HepG2 (cell line): ENCODE data around the gene TOP2A. TPM values are rescaled to one million over a fixed set of nuclear protein-coding genes. Genes with fewer than 3 reads are reported as not detected.

Experiments
- BRF2 ChIP-seq: sonication (generic); formaldehyde crosslinking; IDR thresholded peaks from 2 replicates; pipeline ENCODE4 v1.8.1; 2022; ENCODE audit warnings: mild to moderate bottlenecking, missing genetic modification reagents
- FOXK1 ChIP-seq: sonication (generic); formaldehyde crosslinking; IDR thresholded peaks from 2 replicates; pipeline ENCODE4 v1.4.0; 2020; ENCODE audit warnings: low read depth, missing genetic modification reagents, borderline replicate concordance
- IRX3 ChIP-seq: sonication (generic); formaldehyde crosslinking; IDR thresholded peaks from 2 replicates; pipeline ENCODE4 v1.8.1; 2023; ENCODE audit warnings: mild to moderate bottlenecking, low read depth, missing genetic modification reagents, borderline replicate concordance
- KDM5B ChIP-seq: sonication (generic); formaldehyde crosslinking; IDR thresholded peaks from 2 replicates; pipeline ENCODE4 v1.4.0; 2020; ENCODE audit warnings: missing genetic modification reagents, mild to moderate bottlenecking, borderline replicate concordance
- PAX8 ChIP-seq: sonication (generic); formaldehyde crosslinking; IDR thresholded peaks from 2 replicates; pipeline ENCODE4 v1.8.0; 2022; ENCODE audit warnings: mild to moderate bottlenecking, missing genetic modification reagents, borderline replicate concordance
- RARG ChIP-seq: sonication (generic); formaldehyde crosslinking; IDR thresholded peaks from 2 replicates; pipeline ENCODE4 v1.4.0; 2020; ENCODE audit warnings: low read depth, mild to moderate bottlenecking, missing genetic modification reagents
- SALL2 ChIP-seq: sonication (generic); formaldehyde crosslinking; IDR thresholded peaks from 2 replicates; pipeline ENCODE4 v1.8.1; 2023; ENCODE audit warnings: mild to moderate bottlenecking, missing genetic modification reagents, inconsistent platforms
- SMAD3 ChIP-seq: sonication (generic); formaldehyde crosslinking; IDR thresholded peaks from 2 replicates; pipeline ENCODE4 v1.4.0; 2020; ENCODE audit warnings: missing genetic modification reagents
- TFE3 ChIP-seq: IDR thresholded peaks from 2 replicates; pipeline ENCODE4 v1.6.1; 2016
- ZNF207 ChIP-seq: fragments of 450-650 bp; IDR thresholded peaks from 2 replicates; pipeline ENCODE4 v1.6.1; 2016; ENCODE audit warnings: antibody characterized with exemption, borderline replicate concordance
- ZNF260 ChIP-seq: sonication (generic); formaldehyde crosslinking; IDR thresholded peaks from 2 replicates; pipeline ENCODE4 v1.4.0; 2020; ENCODE audit warnings: missing genetic modification reagents, low read depth, mild to moderate bottlenecking, borderline replicate concordance
- ZNF607 ChIP-seq: sonication (generic); formaldehyde crosslinking; IDR thresholded peaks from 2 replicates; pipeline ENCODE4 v1.5.1; 2020; ENCODE audit warnings: missing genetic modification reagents, mild to moderate bottlenecking, borderline replicate concordance
- polyA plus RNA-seq, 8 experiments: library from polyadenylated mRNA; depleted of rRNA in 3 of 8; stranded (reverse) in 7 of 8; unstranded in 1 of 8; fragments of >200 nt; fragmentation: Illumina TruSeq in 4 of 8; extraction: Trizol in 4 of 8; gene quantifications; 2 replicates each; pipeline versions ENCODE4 v1.2.1 to v1.2.3, GENCODE V29; 2011 to 2016; ENCODE audit warnings: low read depth in 4 of 8, missing spikeins in 1 of 8, mixed read lengths in 1 of 8; ENCODE audit not compliant: insufficient read depth in 1 of 8
- total RNA-seq, 5 experiments: library from RNA; depleted of rRNA; stranded (reverse); fragments of >200 nt; fragmentation: Illumina TruSeq; extraction: Trizol; gene quantifications; 2 replicates each; pipeline ENCODE4 v1.2.3, GENCODE V29; 2016; ENCODE audit warnings: low read depth in 1 of 5

The TOP2A gene
- total and polyA plus RNA-seq, 2 of the 13 experiments (the other 11 are each of a cell fraction or from before 2014, with no cell fraction given): 108 to 327 TPM

DNA sequence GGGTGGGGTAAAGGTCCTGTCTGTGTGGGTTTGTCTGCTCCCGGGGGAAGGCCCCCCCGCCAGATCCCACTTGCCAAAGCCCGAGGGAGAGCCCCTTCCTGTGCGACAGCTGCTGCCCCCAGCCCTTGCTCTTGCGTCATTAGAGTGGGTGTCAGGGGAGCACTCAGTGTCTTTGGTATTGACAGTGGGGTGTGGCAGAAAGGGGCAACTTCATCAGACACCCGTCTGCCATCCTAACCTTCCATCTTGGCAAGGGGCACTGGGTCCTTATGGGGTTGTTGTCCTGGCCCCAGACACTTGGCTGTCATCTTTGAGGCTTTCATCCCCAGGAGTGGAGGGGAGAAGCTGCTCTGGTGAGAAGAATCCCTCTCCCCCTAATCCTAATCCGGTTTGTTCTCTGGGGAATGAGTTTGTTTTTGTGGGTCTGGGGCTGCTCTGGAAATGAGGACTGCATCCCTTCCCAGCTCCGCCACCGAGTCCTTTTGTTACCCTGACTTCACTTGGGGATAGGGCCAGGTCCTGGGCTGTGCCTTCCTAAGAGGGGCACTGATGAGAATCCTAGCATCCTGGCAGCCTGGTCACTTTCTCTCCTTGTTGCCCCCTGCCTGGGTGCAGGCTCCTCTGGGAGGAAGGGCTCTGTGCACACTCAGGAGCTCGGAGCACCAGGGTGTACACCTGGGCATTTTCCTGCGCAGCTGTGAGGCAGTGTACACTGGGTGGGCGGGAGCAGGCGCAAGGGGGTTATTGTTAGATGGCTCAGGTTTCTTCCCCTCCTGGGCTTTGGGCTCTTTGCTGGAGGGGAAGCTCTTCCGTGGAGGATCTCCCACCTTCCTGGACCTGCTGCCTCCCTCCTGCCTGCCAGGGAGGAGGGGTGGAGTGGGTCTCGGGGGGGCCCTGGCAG lies 74.2 kb downstream of the TOP2A start (continued):
- TF ChIP-seq TFE3 (CRISPR knock-in tag): no peak
- no peak for TF ChIP-seq BRF2
- no peak for TF ChIP-seq ZNF260
- TF ChIP-seq RARG (CRISPR knock-in tag): no peak
- TF ChIP-seq KDM5B (CRISPR knock-in tag): 0 out of 2 replicates have a peak, but pooled peaks have one; percentile 17
- TF ChIP-seq IRX3 (CRISPR knock-in tag): no peak
- TF ChIP-seq PAX8 (CRISPR knock-in tag): 0 out of 2 replicates have a peak, but pooled peaks have one; percentile 83
- no peak for TF ChIP-seq ZNF207
- no peak for TF ChIP-seq SMAD3
- TF ChIP-seq FOXK1 (CRISPR knock-in tag): no peak
- TF ChIP-seq SALL2 (CRISPR knock-in tag): no peak
- no peak for TF ChIP-seq ZNF607 (CRISPR knock-in tag)
- TF ChIP-seq, all 625 proteins: peak for 25
